ENCODE results near the gene SEL1L. TPM values are rescaled to one million over a fixed set of nuclear protein-coding genes. Genes with fewer than 3 reads are reported as not detected.

Gene SEL1L
- total RNA-seq, 1 donor from 2014 or later, result 104 TPM

GRCh38 chr14:81536241-81536771 lies 2.7 kb upstream of the SEL1L start:
- H3K27ac ChIP-seq, result no peak overlapping the region

GRCh38 chr14:81535396-81536164 lies 1.9 kb upstream of the SEL1L start:
- ATAC-seq (no peak), DNase-seq (no peak)
- Histone ChIP-seq H3K4me3 (no peak overlapping the region), H3K36me3 (peaks cover 9% of the 10 kb centered on the region), H3K27me3 (ENCODE audit: low read depth) (peaks cover 9% of the 10 kb centered on the region), H3K9me3 (no peaks in the 10 kb centered on the region), H3K27ac (no peak overlapping the region), H3K4me1 (peaks cover 37% of the 10 kb centered on the region)
- intact Hi-C loops (cut with DNase I), result no loop called here
- no peak for TF ChIP-seq CTCF (IDR thresholded peaks at IDR 0.05)

More at GRCh38 chr14:81536241-81536771, 2.7 kb upstream of the SEL1L start:
- TF ChIP-seq CTCF (IDR thresholded peaks at IDR 0.05), result no peak
- no peaks in the 10 kb centered on the region for H3K9me3 ChIP-seq
- no peak overlapping the region for H3K4me3 ChIP-seq
- intact Hi-C loops (cut with DNase I), result no loop called here
- peaks cover 29% of the 10 kb centered on the region for H3K4me1 ChIP-seq
- peaks cover 4% of the 10 kb centered on the region for H3K36me3 ChIP-seq
- DNase-seq (no peak), ATAC-seq (no peak)
- H3K27me3 ChIP-seq (ENCODE audit: low read depth), result peaks cover 9% of the 10 kb centered on the region

GRCh38 chr14:81534510-81535074 lies 939 bp upstream of the SEL1L start:
- intact Hi-C loops (cut with DNase I), result no loop called here
- TF ChIP-seq CTCF (IDR thresholded peaks at IDR 0.05), result no peak
- H3K9me3 ChIP-seq, result no peaks in the 10 kb centered on the region
- DNase-seq (no peak), ATAC-seq (no peak)
- peaks cover 8% of the 10 kb centered on the region for H3K27me3 ChIP-seq (ENCODE audit: low read depth)
- peaks cover 9% of the 10 kb centered on the region for H3K36me3 ChIP-seq
- peak overlapping the region; percentile 93 for H3K4me3 ChIP-seq
- H3K27ac ChIP-seq, result no peak overlapping the region
- peaks cover 47% of the 10 kb centered on the region for H3K4me1 ChIP-seq

- H3K9me3 ChIP-seq, result no peaks in the 10 kb centered on the region
- TF ChIP-seq CTCF (IDR thresholded peaks at IDR 0.05), result no peak
- intact Hi-C loops (cut with DNase I), result no loop called here
- peaks cover 9% of the 10 kb centered on the region for H3K36me3 ChIP-seq
- H3K4me1 ChIP-seq, result peaks cover 59% of the 10 kb centered on the region
- H3K27me3 ChIP-seq (ENCODE audit: low read depth), result no peaks in the 10 kb centered on the region
- peak overlapping the region; percentile 83 for H3K27ac ChIP-seq
- no peak for DNase-seq
- no peak for ATAC-seq
- H3K4me3 ChIP-seq, result peak overlapping the region; percentile 93
Observed at GRCh38 chr14:81533212-81533535, 479 bp downstream of the SEL1L start.

- Histone ChIP-seq H3K4me1 (peaks cover 52% of the 10 kb centered on the region), H3K9me3 (no peaks in the 10 kb centered on the region), H3K27ac (no peak overlapping the region), H3K4me3 (no peak overlapping the region), H3K27me3 (ENCODE audit: low read depth) (no peaks in the 10 kb centered on the region), H3K36me3 (peaks cover 32% of the 10 kb centered on the region)
- intact Hi-C loops (cut with DNase I), result no loop called here
- no peak for ATAC-seq
- TF ChIP-seq CTCF (IDR thresholded peaks at IDR 0.05), result no peak
- DNase-seq, result no peak
Observed at GRCh38 chr14:81529391-81529790, 4.3 kb downstream of the SEL1L start.
